22Rv1 (cell line): ENCODE results near the gene EIF4E1B.

Source experiments
- CTCF ChIP-seq: fragments of 450-650 bp; IDR thresholded peaks from 2 replicates; pipeline ENCODE4 v1.5.1; 2017; ENCODE audit warnings: mild to moderate bottlenecking
- ZFX ChIP-seq: fragments of 450-650 bp; IDR thresholded peaks from 2 replicates; pipeline ENCODE4 v1.6.1; 2017; ENCODE audit warnings: antibody characterized with exemption, borderline replicate concordance

DNA sequence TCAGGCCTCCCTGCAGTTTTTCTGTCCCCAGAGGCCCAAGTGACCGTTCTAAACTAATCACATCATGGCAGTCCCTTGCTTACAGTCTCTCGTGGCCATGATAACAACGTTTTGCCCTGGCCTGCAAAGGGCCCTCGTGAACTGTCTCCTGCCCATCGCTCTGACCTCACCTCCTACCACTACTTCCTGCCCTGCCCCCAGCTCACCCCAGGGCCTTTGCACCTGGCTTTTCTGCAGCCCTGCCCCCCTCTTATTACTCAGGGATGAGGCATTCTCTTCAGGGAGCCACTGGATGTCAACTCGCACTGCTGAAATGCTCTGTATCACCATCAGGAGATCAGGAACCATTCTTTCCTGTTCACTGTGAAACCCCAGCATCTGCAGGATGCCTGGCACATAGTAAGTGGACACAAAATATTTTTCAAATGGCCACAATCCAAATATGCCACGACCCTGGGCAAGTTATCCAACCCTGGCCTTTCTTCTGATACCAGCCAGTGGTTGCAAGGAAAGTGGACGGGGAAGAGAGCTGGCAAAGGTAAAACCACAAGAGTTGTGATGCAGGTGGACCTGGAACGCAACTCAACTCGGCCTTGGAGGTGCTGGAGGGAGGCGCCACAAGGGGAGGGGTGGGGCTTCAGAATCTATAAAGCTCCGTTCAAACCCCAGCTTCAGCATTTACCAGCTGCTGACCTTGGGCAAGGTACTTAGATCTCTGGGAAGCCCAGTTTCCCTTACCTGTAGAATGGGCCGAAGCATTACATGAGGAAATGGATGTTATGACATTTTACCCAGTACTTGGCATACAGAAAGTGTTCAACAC lies 1.9 kb upstream of the EIF4E1B start:
- no peak for TF ChIP-seq CTCF
- no peak for TF ChIP-seq ZFX
